Lower lobe of right lung (tissue), 2 donors: ENCODE data around the gene PALS2. TPM values are rescaled to one million over a fixed set of nuclear protein-coding genes. Genes with fewer than 3 reads are reported as not detected.

Source experiments
- ATAC-seq, 2 donors: fragments of 200-7000 bp; cut with Tn5 transposase; one replicate each; pipeline ENCODE4 v1.9.1; 2020 to 2022; ENCODE audit warnings: mild to moderate bottlenecking in 2 of 2, moderate library complexity in 2 of 2
- DNase-seq: peaks from one replicate; pipeline ENCODE4 v3.0.0-alpha.2; 2020
- H3K27ac ChIP-seq: fragments of 200-600 bp; one replicate; pipeline ENCODE4 v1.8.0; 2022
- H3K27me3 ChIP-seq: fragments of 200-600 bp; one replicate; pipeline ENCODE4 v1.8.0; 2022; ENCODE audit warnings: low read depth
- H3K36me3 ChIP-seq: fragments of 200-600 bp; one replicate; pipeline ENCODE4 v1.8.0; 2022; ENCODE audit warnings: mild to moderate bottlenecking
- H3K4me1 ChIP-seq: fragments of 200-600 bp; one replicate; pipeline ENCODE4 v1.8.0; 2022
- H3K4me3 ChIP-seq: fragments of 200-600 bp; one replicate; pipeline ENCODE4 v1.8.0; 2022; ENCODE audit warnings: mild to moderate bottlenecking
- H3K9me3 ChIP-seq: fragments of 200-600 bp; one replicate; pipeline ENCODE4 v1.8.0; 2022
- intact Hi-C: fragments of 100-400 bp; cut with DNase I; formaldehyde crosslinking; loops from one replicate; pipeline ENCODE4 v1.11.0; 2022
- total RNA-seq: library from RNA; stranded (reverse); fragmentation: NEBNext Ultra II Directional; extraction: Animal tissue kit (Norgen Biotek cat#: 25700); gene quantifications from one replicate; pipeline ENCODE4 v1.2.1, GENCODE V29; 2021
- TF ChIP-seq, protein P1 (sequence below): fragments of 200-600 bp; IDR thresholded peaks from one replicate; pipeline ENCODE4 v1.8.0; 2022; ENCODE audit warnings: antibody characterized with exemption, mild to moderate bottlenecking
- donor health status: DM: no; HTN: yes; CAD: no; lungs with severe emphysema.

Gene PALS2
- total RNA-seq, 1 donor from 2014 or later = 9.8 TPM

DNA sequence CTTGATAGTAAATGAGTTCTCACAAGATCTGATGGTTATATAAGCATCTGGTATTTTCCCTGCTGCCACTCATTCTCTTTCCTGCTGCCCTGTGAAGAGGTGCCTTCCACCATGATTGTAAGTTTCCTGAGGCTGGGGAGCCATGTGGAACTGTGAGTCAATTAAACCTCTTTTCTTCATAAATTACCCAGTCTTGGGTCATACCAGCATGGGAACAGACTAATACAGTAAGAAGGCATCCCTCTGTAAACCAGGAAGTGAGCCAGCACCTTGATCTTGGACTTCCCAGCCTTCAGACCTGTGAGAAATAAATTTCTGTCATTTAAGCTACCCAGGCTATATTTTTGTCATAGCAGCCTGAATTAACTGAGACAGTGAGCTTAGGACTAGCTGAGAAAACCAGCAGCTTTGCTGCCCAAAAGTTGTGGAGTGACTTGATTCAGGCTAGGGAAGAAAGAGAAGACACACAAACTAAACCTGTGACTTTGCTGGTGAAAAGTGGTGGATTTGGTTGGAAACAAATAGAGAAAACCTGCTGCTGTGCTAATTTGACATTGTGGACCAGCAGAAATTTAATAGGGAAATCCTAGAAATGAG, 29.7 kb downstream of the PALS2 start:
- Histone ChIP-seq H3K27ac (no peak overlapping the region), H3K4me1 (no peaks in the 10 kb centered on the region), H3K9me3 (no peaks in the 10 kb centered on the region), H3K36me3 (no peaks in the 10 kb centered on the region), H3K4me3 (no peak overlapping the region), H3K27me3 (no peaks in the 10 kb centered on the region)
- DNase-seq (no peak), ATAC-seq (no peak)
- intact Hi-C loops = no loop called here
- TF ChIP-seq, protein P1, sequence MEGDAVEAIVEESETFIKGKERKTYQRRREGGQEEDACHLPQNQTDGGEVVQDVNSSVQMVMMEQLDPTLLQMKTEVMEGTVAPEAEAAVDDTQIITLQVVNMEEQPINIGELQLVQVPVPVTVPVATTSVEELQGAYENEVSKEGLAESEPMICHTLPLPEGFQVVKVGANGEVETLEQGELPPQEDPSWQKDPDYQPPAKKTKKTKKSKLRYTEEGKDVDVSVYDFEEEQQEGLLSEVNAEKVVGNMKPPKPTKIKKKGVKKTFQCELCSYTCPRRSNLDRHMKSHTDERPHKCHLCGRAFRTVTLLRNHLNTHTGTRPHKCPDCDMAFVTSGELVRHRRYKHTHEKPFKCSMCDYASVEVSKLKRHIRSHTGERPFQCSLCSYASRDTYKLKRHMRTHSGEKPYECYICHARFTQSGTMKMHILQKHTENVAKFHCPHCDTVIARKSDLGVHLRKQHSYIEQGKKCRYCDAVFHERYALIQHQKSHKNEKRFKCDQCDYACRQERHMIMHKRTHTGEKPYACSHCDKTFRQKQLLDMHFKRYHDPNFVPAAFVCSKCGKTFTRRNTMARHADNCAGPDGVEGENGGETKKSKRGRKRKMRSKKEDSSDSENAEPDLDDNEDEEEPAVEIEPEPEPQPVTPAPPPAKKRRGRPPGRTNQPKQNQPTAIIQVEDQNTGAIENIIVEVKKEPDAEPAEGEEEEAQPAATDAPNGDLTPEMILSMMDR = no peak

DNA sequence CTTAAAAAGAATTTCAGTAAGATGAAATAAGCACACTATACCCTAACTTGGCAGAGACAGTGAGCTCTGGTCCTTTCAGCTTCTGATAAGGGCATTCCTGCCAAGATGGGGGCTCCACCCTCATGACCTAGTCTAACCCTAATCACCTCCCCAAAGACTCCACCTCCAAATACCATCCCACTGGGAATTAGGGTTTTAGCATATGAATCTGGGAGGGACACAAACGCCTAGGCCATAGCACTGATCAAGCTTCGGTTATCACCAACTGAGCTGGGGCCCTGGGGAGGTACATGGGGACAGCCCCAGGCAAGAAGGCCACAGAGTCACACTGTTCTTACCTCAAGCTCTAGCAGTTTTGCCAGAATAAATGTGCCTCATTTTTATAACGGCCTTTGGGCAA, 31.4 kb downstream of the PALS2 start:
- no peak for ATAC-seq
- H3K36me3 ChIP-seq = no peaks in the 10 kb centered on the region
- H3K4me3 ChIP-seq = no peak overlapping the region
- intact Hi-C loops = no loop called here
- H3K9me3 ChIP-seq = no peaks in the 10 kb centered on the region
- H3K27ac ChIP-seq = no peak overlapping the region
- no peak for DNase-seq
- H3K27me3 ChIP-seq = no peaks in the 10 kb centered on the region
- H3K4me1 ChIP-seq = no peaks in the 10 kb centered on the region
- TF ChIP-seq, protein P1 = no peak

DNA sequence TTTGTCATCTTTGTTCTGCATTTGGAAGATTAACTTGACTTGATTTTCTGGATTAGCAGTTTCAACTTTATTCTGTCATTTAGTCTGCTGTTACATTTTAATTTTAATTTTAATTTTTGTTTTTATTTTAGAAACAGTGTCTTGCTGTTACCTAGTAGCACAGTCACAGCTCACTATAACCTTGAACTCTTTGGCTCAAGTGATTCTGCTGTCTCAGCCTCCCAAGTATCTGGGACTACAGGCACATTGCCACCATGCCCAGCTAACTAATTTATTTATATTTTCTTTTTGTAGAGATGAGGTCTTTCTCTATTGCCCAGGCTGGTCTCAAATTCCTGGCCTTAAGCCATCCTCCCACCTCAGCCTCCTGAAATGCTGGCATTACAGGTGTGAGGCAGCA, 35.3 kb downstream of the PALS2 start:
- DNase-seq (no peak), ATAC-seq (no peak)
- intact Hi-C loops = no loop called here
- Histone ChIP-seq H3K36me3 (no peaks in the 10 kb centered on the region), H3K9me3 (no peaks in the 10 kb centered on the region), H3K27me3 (no peaks in the 10 kb centered on the region), H3K4me1 (no peaks in the 10 kb centered on the region), H3K27ac (no peak overlapping the region), H3K4me3 (no peak overlapping the region)
- TF ChIP-seq, protein P1 = no peak

DNA sequence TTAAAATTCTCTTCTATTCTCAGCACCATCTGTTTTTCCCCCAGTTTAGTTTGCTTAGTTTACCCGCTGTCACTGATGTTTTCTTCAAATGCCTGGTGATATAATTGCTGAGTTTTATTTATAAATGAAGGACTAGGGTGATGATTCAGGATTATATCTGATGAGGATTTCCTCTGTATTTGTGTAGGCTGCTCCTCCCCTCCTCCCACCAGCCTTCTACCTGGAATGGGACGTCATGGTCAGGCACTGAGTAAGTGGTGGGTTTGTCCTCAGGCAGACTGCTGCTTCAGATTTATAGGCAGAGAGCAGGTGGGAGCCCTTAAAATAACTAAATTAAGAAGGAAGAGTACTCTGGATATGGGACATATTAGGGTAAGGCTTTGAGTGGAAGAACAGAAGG, 35.8 kb downstream of the PALS2 start:
- TF ChIP-seq, protein P1 = no peak
- ATAC-seq (no peak), DNase-seq (no peak)
- Histone ChIP-seq H3K27me3 (no peaks in the 10 kb centered on the region), H3K4me1 (no peaks in the 10 kb centered on the region), H3K9me3 (no peaks in the 10 kb centered on the region), H3K4me3 (no peak overlapping the region), H3K36me3 (no peaks in the 10 kb centered on the region), H3K27ac (no peak overlapping the region)
- intact Hi-C loops = no loop called here

DNA sequence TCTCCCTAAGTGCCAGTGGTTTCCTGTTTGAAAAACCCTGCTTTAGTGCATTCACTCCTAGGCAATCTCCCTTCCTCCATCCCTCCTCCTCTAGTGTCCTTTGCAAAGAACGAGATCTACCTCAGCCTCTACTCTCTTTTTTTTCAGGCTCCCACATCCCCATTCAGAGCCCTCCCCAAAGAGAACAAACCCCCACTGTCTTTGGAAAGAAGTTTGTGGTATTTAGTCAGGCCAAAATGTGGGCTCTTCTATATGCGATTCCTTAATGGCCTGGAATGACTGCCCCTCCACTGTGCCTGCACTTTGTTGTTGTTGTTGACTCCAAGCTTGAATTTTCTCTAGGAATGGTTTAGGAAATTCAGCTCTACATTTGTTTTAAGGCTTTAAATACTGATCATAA, 36.3 kb downstream of the PALS2 start:
- Histone ChIP-seq H3K4me3 (no peak overlapping the region), H3K27me3 (no peaks in the 10 kb centered on the region), H3K9me3 (no peaks in the 10 kb centered on the region), H3K4me1 (no peaks in the 10 kb centered on the region), H3K27ac (no peak overlapping the region), H3K36me3 (no peaks in the 10 kb centered on the region)
- ATAC-seq (no peak), DNase-seq (no peak)
- intact Hi-C loops = no loop called here
- TF ChIP-seq, protein P1 = no peak
